HUES48 (cell line): ENCODE data around the gene TAL2.
A peak's percentile ranks its signal among the peaks of the same experiment; 100 is the strongest.

ENCODE experiments used
- H3K27ac ChIP-seq: one replicate; pipeline ENCODE4 v1.7.0; 2013; ENCODE audit warnings: low read depth, low read length, inconsistent platforms
- H3K27me3 ChIP-seq: 2 replicates; pipeline ENCODE4 v1.6.1; 2013; ENCODE audit warnings: mild to moderate bottlenecking, low read length; ENCODE audit not compliant: control insufficient read depth, insufficient read depth
- H3K36me3 ChIP-seq: 2 replicates; pipeline ENCODE4 v1.6.1; 2013; ENCODE audit warnings: low read length; ENCODE audit not compliant: control insufficient read depth, insufficient read depth
- H3K4me1 ChIP-seq: 2 replicates; pipeline ENCODE4 v1.6.1; 2013; ENCODE audit warnings: mild to moderate bottlenecking, low read length; ENCODE audit not compliant: control insufficient read depth, insufficient read depth
- H3K4me3 ChIP-seq: 2 replicates; pipeline ENCODE4 v1.5.1; 2013; ENCODE audit warnings: mild to moderate bottlenecking, low read depth, low read length
- H3K9ac ChIP-seq: 2 replicates; pipeline ENCODE4 v1.6.1; 2013; ENCODE audit warnings: mild to moderate bottlenecking, low read depth, low read length, moderate library complexity
- H3K9me3 ChIP-seq: 2 replicates; pipeline ENCODE4 v1.6.1; 2013; ENCODE audit warnings: low read length; ENCODE audit not compliant: control insufficient read depth, insufficient read depth

Gene TAL2

DNA sequence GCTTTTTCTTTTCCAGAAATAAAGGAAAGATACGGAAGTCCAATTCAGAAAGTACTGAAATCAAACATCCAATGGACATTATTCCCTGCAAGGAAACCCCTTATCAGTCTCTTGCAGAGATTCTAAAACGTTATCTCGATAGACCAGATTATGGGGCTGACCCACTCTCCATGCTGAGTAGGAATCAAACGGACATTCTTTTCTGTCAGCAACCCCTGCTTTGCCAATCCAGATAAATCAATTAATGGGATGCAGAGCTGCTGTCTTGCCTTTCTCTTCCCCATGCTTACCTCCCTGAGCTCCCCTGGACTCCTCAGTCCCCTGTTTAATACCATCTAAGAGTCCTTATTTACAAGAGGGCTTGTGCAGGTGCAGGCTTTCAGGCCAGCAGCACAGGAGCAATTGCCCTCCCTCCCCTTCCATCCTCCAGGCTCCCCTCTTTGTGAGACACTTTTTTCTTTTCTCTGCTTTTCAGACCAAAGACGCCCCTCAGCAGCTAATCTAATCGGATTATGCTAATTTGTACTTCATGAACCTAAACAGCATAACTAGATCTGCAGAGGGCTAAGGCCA, 14.2 kb downstream of the TAL2 start:
- Histone ChIP-seq H3K4me1 (peaks cover 14% of the 10 kb centered on the region), H3K27me3 (no peaks in the 10 kb centered on the region), H3K4me3 (no peak overlapping the region), H3K36me3 (no peaks in the 10 kb centered on the region), H3K27ac (no peak overlapping the region), H3K9ac (no peak overlapping the region), H3K9me3 (no peaks in the 10 kb centered on the region)

DNA sequence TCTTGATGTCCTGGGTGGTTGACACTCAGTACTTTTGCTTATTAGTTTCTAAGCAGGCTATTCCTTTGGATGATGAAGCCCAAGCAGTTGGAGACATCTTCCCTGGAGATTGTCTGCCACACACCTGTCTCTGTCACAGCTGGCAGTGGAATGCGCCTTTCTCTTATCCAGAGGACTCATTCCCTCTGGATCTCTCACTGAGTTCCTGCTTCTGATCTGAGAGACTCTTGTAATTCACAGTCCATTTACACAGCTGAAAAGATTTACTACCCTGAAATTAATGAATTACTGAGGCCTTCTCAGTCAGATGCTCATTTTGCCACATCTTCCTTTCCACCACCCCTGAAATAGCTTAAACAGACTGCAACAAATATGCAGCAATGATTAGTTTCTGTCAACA, 15.9 kb downstream of the TAL2 start:
- no peak overlapping the region for H3K9ac ChIP-seq
- no peaks in the 10 kb centered on the region for H3K9me3 ChIP-seq
- no peaks in the 10 kb centered on the region for H3K36me3 ChIP-seq
- peaks cover 14% of the 10 kb centered on the region for H3K4me1 ChIP-seq
- no peak overlapping the region for H3K4me3 ChIP-seq
- H3K27ac ChIP-seq: peak overlapping the region; percentile 9
- H3K27me3 ChIP-seq: no peaks in the 10 kb centered on the region

DNA sequence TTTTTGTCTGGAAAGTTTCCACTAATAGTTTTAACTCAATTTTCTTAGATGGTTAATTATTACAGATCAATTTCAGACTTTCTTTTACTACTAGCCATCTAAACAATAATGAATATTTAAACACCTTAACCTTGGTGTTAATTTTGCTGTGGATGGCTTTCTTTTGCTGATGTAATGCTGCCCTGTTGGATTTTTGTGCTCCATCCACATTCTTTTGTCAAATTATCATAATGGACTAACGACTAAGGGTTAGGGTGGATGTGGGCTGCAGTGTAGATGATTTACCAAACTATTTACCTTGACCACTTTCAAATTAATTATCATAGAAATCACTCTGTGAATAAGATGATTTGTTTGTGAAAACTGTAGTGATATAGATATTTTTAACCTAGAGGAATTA, 16.5 kb downstream of the TAL2 start:
- H3K4me1 ChIP-seq: peaks cover 14% of the 10 kb centered on the region
- H3K9ac ChIP-seq: no peak overlapping the region
- no peaks in the 10 kb centered on the region for H3K36me3 ChIP-seq
- no peaks in the 10 kb centered on the region for H3K9me3 ChIP-seq
- H3K4me3 ChIP-seq: no peak overlapping the region
- peak overlapping the region; percentile 9 for H3K27ac ChIP-seq
- H3K27me3 ChIP-seq: no peaks in the 10 kb centered on the region

DNA sequence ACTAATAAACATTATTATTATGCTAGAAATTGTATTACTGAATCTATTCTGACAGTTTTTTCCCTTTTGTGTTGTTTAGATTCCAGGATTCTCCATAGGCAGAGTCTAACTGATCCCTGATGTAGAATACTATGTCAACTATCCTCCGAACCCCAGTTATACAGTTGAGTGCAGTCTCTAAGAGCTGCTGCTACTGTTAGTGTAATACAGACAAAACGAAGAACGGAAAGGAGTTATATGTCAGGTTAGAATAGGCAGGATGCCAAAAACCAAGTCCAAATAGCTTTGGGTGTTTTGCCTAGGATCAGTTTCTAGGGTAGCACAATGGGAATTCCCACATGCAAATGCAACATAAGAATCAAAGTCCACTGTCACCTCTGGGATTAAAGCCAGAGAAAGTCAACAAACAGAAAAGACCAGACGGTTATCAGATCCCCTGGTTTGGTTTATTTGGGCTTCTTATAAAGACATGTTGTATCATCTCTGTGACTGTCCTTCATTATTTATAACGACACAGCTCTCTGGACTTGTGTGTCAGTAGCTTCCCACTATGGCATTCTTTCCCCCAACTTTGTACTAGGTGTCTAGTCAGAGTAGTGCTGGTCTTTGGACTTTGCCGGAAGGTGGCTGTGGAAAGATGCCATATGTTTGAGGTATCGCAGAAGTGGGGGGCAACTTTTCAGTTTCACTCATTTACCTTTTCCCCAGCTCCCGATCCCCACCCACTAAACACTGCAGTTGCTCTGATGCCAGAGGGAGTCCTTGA, 17.2 kb downstream of the TAL2 start:
- H3K27ac ChIP-seq: no peak overlapping the region
- no peaks in the 10 kb centered on the region for H3K36me3 ChIP-seq
- H3K4me1 ChIP-seq: peaks cover 14% of the 10 kb centered on the region
- H3K9me3 ChIP-seq: no peaks in the 10 kb centered on the region
- H3K4me3 ChIP-seq: no peak overlapping the region
- no peak overlapping the region for H3K9ac ChIP-seq
- H3K27me3 ChIP-seq: no peaks in the 10 kb centered on the region

DNA sequence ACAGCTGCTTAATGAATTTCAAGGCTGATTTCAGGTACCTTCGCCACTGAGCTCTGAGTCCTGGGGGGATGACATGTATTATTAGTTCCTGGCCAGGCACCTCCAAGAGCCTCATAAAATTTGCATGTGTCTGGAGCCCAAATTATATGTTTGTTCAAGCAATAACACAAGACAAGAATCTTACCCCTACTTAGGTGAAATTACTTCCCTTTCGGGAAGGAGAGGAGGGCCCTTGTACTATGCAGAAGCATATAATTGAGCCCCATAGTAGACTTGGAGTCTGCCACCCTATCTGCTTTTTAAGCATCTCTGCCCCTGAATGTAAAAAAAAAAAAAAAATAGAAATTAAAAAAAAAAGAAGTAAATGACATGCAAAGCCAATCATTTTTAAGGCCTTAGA, 19.1 kb downstream of the TAL2 start:
- Histone ChIP-seq H3K27ac (no peak overlapping the region), H3K4me3 (no peak overlapping the region), H3K27me3 (no peaks in the 10 kb centered on the region), H3K4me1 (peaks cover 14% of the 10 kb centered on the region), H3K9me3 (no peaks in the 10 kb centered on the region), H3K36me3 (no peaks in the 10 kb centered on the region), H3K9ac (no peak overlapping the region)

DNA sequence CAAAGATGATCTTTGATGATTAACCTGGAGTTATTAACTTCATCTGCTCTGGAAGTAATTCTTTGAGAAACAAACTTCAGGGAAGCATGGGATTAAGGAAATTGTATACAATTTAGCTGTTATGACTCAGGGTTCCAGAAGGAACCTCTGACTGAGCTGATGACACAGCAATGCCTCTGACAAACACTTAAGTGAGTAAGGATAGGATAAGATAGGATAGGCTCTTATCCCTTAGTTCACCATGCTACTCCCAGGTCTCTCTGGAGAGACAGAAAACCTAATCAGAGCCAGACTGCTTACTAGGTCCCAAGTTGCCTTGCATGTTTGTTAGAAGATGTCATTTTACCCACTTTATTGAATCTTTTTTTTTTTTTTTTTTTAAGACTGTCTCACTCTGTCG, 19.5 kb downstream of the TAL2 start:
- no peaks in the 10 kb centered on the region for H3K9me3 ChIP-seq
- H3K4me3 ChIP-seq: no peak overlapping the region
- no peak overlapping the region for H3K9ac ChIP-seq
- H3K4me1 ChIP-seq: peaks cover 14% of the 10 kb centered on the region
- H3K36me3 ChIP-seq: no peaks in the 10 kb centered on the region
- no peaks in the 10 kb centered on the region for H3K27me3 ChIP-seq
- no peak overlapping the region for H3K27ac ChIP-seq

DNA sequence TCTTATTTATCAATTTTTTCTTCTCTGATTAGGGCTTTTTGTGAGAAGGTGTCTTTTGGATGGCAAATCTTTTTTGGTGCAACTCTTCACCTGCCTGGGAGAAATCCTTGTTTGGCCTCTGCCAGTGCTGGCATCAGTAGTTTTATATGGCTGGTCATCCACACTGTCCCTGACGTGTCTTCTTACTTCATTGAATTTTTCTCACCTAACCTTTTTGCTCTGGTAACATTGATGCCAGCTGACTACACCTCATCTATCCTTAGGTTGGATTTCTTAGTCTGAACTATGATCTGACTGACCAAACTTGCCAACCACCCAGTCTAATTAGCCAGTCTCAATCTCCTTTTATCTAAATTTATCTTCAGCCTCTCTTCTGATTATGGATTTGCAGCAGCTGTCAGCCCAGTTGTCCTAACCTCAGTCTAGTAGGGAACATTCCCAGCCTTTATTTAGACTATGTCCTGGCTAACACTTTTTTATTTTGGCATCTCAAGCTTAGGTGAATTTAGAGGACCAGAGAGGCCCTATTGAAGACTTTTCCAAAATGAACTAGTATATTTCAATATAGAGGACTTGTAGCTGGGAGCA, 21.5 kb downstream of the TAL2 start:
- H3K27me3 ChIP-seq: no peaks in the 10 kb centered on the region

DNA sequence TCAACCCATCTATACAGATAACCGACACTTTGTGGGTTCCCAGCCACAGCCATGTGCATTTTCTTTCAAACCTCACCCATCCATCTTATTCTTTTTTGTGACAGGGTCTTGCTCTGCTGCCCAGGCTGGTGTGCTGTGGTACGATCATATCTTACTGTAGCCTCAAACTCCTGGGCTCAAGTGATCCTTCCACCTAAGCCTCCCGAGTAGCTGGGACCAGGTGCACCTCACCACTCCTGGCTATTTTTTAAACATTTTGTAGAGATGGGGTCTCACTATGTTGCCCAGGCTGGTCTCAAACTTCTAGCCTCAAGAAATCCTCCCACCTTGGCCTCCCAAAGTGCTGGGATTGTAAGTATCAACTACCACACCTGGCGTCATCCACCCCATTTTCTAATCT, 24.7 kb downstream of the TAL2 start:
- Histone ChIP-seq H3K4me1 (no peaks in the 10 kb centered on the region), H3K36me3 (no peaks in the 10 kb centered on the region), H3K27ac (no peak overlapping the region), H3K9ac (no peak overlapping the region), H3K27me3 (peaks cover 3% of the 10 kb centered on the region; the same call in 1 of the 2 replicates), H3K4me3 (no peak overlapping the region), H3K9me3 (no peaks in the 10 kb centered on the region)

More for the DNA sequence above, 21.5 kb downstream of the TAL2 start:
- no peak overlapping the region for H3K27ac ChIP-seq
- H3K9me3 ChIP-seq: no peaks in the 10 kb centered on the region
- no peak overlapping the region for H3K9ac ChIP-seq
- H3K4me3 ChIP-seq: no peak overlapping the region
- no peaks in the 10 kb centered on the region for H3K36me3 ChIP-seq
- H3K4me1 ChIP-seq: peaks cover 3% of the 10 kb centered on the region; the same call in 1 of the 2 replicates

DNA sequence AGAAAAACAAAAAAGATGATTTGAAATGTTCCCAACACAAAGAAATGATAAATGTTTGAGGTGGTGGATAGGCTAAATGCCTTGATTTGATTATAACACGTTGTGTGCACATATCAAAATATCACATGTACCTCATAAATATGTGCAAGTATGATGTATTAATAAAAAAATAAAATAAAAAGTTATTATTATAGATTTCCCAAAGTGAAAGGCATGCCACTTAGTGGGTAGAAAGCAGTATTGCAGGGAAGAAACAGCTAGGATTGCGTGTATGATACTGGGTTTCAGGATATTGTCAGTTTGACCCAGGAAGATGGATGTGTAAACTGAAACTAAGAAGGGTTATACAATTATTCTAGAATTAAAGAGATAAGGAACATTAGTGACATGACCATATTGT, 28.5 kb downstream of the TAL2 start:
- no peaks in the 10 kb centered on the region for H3K9me3 ChIP-seq
- H3K9ac ChIP-seq: no peak overlapping the region
- no peak overlapping the region for H3K4me3 ChIP-seq
- no peak overlapping the region for H3K27ac ChIP-seq
- peaks cover 33% of the 10 kb centered on the region for H3K27me3 ChIP-seq
- H3K36me3 ChIP-seq: no peaks in the 10 kb centered on the region
- peaks cover 12% of the 10 kb centered on the region for H3K4me1 ChIP-seq

DNA sequence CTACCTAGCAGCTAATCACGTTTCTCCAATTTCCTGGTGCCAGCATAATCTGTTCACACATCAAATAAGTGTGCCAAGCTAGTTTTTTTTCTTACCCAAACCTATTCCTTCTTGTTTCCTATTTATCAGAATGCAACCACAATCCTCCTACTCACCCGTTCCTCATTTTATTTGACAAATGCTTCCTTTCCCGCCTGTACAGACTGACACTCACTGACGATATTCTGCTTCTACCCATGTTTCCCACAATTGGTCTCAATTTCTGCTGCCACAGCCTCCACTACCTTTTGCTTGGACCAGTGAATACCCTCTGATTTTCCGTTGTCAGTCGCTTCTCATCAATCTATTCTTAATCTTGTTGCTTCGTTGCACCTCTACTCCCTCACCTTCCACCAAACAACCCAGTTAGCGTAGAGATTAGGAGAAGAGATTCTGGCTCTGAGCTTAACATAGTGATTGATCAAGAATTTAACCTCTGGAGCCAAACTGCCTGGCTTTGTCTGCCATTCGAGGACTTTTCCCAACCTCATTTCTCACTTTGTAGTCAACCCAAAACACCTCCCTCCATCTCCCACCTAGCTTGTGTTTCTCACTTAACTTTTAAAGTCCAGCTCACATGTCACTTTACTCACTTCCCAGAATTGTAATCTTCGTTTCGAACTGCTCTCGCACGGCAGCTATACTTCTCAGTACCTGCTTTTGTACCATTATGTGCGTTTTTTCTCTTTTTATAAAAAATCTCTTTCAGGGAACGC, 31.4 kb downstream of the TAL2 start:
- H3K27me3 ChIP-seq: peaks cover 42% of the 10 kb centered on the region
- H3K9ac ChIP-seq: no peak overlapping the region
- no peaks in the 10 kb centered on the region for H3K36me3 ChIP-seq
- no peak overlapping the region for H3K27ac ChIP-seq
- no peaks in the 10 kb centered on the region for H3K9me3 ChIP-seq
- H3K4me3 ChIP-seq: peak overlapping the region; percentile 96
- peaks cover 12% of the 10 kb centered on the region for H3K4me1 ChIP-seq
